ENCODE results near the gene NPFFR2. TPM values are rescaled to one million over a fixed set of nuclear protein-coding genes. Genes with fewer than 3 reads are reported as not detected.
"Not testable (repeated sequence)": the region's sequence is repeated elsewhere in the genome, so short reads cannot be mapped to it uniquely, and the experiment has no call there.

NPFFR2 gene
- total RNA-seq, 1 donor from 2014 or later: not detected

DNA sequence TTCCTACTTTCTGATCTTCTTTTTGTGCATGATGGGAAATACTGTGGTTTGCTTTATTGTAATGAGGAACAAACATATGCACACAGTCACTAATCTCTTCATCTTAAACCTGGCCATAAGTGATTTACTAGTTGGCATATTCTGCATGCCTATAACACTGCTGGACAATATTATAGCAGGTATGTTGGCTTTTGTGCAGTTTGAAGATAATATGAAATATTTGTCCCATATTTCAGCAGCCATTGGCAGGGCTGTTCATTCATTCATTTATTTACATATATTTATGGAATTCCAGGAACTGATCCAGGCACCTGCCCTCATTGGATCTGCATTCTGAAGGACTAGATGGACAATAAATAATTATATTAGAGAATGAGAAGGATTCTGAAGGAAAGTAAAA, 96.9 kb downstream of the NPFFR2 start:
- H3K4me1 Mint-ChIP-seq (ENCODE audit: low read depth): no peaks in the 10 kb centered on the region
- no peaks in the 10 kb centered on the region for H3K27me3 Mint-ChIP-seq (ENCODE audit: insufficient read depth)
- no peaks in the 10 kb centered on the region for H3K9me3 Mint-ChIP-seq
- H3K36me3 Mint-ChIP-seq (ENCODE audit: low read depth): no peaks in the 10 kb centered on the region
- H3K4me3 Mint-ChIP-seq: no peak overlapping the region
- H3K27ac Mint-ChIP-seq: no peak overlapping the region
- intact Hi-C loops (cut with micrococcal nuclease): no loop called here
- DNase-seq (ENCODE audit: low spot score): no peak

DNA sequence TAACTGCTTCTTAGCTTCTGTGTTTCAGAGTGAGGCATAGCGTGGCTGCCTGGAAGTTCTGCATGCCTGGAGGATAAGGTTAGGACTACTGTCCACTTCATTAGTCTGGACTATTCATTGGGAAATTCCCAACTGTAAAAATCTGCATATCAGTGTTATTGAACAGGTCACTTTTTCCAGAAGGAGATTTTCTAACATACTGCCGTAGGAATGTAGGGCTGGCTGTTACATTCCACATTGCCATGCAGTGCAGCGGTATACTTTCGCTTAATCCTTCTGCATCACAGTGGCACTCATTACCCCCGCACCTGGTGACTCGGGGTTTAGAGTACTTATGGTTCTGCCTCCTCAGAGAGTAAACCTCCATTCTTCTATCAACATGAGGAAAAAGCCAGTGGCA, 104.6 kb downstream of the NPFFR2 start:
- H3K4me3 Mint-ChIP-seq: no peak overlapping the region
- H3K4me1 Mint-ChIP-seq (ENCODE audit: low read depth): no peaks in the 10 kb centered on the region
- H3K36me3 Mint-ChIP-seq (ENCODE audit: low read depth): no peaks in the 10 kb centered on the region
- H3K27me3 Mint-ChIP-seq (ENCODE audit: insufficient read depth): no peaks in the 10 kb centered on the region
- DNase-seq (ENCODE audit: low spot score): no peak
- H3K27ac Mint-ChIP-seq: no peak overlapping the region
- no peaks in the 10 kb centered on the region for H3K9me3 Mint-ChIP-seq
- intact Hi-C loops (cut with micrococcal nuclease): no loop called here

DNA sequence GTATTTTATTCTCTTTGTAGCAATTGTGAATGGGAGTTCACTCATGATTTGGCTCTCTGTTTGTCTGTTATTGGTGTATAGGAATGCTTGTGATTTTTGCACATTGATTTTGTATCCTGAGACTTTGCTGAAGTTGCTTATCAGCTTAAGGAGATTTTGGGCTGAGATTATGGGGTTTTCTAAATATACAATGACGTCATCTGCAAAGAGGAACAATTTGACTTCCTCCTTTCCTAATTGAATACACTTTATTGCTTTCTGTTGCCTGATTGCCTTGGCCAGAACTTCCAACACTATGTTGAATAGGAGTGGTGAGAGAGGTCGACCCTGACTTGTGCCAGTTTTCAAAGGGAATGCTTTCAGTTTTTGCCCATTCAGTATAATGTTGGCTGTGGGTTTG, 108.2 kb downstream of the NPFFR2 start:
- H3K27me3 Mint-ChIP-seq (ENCODE audit: insufficient read depth); H3K36me3 Mint-ChIP-seq (ENCODE audit: low read depth); H3K9me3 Mint-ChIP-seq; H3K4me3 Mint-ChIP-seq; H3K4me1 Mint-ChIP-seq (ENCODE audit: low read depth); H3K27ac Mint-ChIP-seq; DNase-seq (ENCODE audit: low spot score); intact Hi-C loops (cut with micrococcal nuclease): not testable (repeated sequence)

DNA sequence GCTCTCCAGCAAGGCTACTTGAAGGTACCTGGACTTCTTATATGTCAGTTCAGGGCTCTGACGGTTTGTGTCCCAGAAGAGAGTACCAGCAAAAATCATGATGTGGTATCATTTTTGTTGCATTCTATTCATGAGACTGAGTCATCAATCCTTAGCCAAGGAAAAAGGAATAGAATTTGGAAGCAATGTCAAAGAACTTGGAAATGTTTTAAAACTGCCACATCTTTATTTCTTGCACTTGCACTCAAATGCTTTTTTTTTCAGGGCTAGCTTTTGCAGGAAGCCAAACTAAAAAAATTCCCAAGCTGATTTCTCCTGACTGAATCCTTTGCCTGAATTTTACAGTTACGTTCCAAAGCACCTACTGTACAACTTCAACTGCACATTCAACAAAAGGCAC, 112.4 kb downstream of the NPFFR2 start:
- Mint-ChIP-seq H3K27me3 (ENCODE audit: insufficient read depth) (no peaks in the 10 kb centered on the region), H3K27ac (no peak overlapping the region), H3K4me3 (no peak overlapping the region), H3K4me1 (ENCODE audit: low read depth) (no peaks in the 10 kb centered on the region), H3K36me3 (ENCODE audit: low read depth) (no peaks in the 10 kb centered on the region), H3K9me3 (no peaks in the 10 kb centered on the region)
- DNase-seq (ENCODE audit: low spot score): no peak
- intact Hi-C loops (cut with micrococcal nuclease): no loop called here

DNA sequence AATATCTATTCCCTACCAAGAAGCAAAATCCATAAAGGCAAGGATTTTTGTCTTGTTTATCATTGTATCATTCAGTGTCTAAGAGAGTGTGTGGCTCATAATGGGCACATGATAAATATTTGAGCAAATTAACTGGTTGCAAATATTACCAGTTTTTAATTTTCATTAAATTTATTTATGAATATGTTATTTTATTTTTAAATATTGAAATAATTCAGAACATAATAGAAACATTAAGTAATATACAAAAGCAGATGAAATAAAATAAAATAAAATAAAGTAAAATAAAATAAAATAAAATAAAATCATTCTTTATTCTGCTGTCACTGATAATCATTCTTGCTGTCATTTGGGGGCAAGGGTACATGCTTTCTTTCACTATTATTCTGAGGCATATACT, 120.9 kb downstream of the NPFFR2 start:
- H3K27ac Mint-ChIP-seq: no peak overlapping the region
- no peaks in the 10 kb centered on the region for H3K4me1 Mint-ChIP-seq (ENCODE audit: low read depth)
- no peaks in the 10 kb centered on the region for H3K9me3 Mint-ChIP-seq
- intact Hi-C loops (cut with micrococcal nuclease): no loop called here
- no peak for DNase-seq (ENCODE audit: low spot score)
- no peaks in the 10 kb centered on the region for H3K27me3 Mint-ChIP-seq (ENCODE audit: insufficient read depth)
- no peaks in the 10 kb centered on the region for H3K36me3 Mint-ChIP-seq (ENCODE audit: low read depth)
- H3K4me3 Mint-ChIP-seq: no peak overlapping the region

DNA sequence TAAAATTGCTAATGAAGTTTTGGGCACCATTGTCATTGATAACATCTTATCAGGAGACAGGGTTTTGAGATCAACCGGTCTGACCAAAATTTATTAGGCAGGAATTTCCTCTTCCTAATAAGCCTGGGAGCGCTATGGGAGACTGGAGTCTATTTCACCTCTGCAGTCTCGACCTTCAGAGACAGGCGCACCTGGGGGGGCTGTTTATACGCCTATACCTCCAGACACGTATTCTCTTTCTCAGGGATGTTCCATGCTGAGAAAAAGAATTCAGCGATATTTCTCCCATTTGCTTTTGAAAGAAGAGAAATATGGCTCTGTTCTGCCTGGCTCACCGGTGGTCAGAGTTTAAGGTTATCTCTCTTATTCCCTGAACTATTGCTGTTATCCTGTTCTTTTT, 121.8 kb downstream of the NPFFR2 start:
- H3K27ac Mint-ChIP-seq; H3K36me3 Mint-ChIP-seq (ENCODE audit: low read depth); DNase-seq (ENCODE audit: low spot score); intact Hi-C loops (cut with micrococcal nuclease); H3K27me3 Mint-ChIP-seq (ENCODE audit: insufficient read depth); H3K4me1 Mint-ChIP-seq (ENCODE audit: low read depth); H3K4me3 Mint-ChIP-seq; H3K9me3 Mint-ChIP-seq: not testable (repeated sequence)

DNA sequence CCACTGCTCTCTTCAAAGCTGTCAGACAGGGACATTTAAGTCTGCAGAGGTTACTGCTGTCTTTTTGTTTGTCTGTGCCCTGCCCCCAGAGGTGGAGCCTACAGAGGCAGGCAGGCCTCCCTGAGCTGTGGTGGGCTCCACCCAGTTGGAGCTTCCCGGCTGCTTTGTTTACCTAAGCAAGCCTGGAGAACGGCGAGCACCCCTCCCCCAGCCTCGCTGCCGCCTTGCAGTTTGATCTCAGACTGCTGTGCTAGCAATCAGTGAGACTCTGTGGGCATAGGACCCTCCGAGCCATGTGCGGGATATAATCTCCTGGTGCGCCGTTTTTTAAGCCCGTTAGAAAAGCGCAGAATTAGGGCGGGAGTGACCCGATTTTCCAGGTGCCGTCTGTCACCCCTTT, 137.5 kb downstream of the NPFFR2 start:
- H3K36me3 Mint-ChIP-seq (ENCODE audit: low read depth); H3K27ac Mint-ChIP-seq; H3K4me3 Mint-ChIP-seq; intact Hi-C loops (cut with micrococcal nuclease); DNase-seq (ENCODE audit: low spot score); H3K27me3 Mint-ChIP-seq (ENCODE audit: insufficient read depth); H3K4me1 Mint-ChIP-seq (ENCODE audit: low read depth): not testable (repeated sequence)
- peaks cover 13% of the 10 kb centered on the region for H3K9me3 Mint-ChIP-seq

DNA sequence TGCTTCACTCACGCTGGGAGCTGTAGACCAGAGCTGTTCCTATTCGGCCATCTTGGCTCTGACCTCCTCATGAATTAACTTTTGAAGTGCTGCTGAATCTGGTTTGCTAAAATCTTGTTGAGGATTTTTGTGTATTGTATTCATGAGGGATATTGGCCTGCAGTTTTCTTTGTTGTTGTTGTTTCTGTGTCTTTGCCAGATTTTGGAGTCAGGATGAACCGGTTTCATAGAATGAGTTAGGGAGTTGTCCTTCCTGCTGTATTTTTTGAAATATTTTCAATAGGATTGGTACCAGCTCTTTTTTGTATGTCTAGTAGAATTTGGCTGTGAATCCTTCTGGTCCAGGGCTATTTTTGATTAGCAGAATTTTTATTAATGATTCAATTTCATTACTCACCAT, 138.1 kb downstream of the NPFFR2 start:
- DNase-seq (ENCODE audit: low spot score): no peak
- no peak overlapping the region for H3K27ac Mint-ChIP-seq
- H3K4me3 Mint-ChIP-seq: no peak overlapping the region
- peaks cover 13% of the 10 kb centered on the region for H3K9me3 Mint-ChIP-seq
- no peaks in the 10 kb centered on the region for H3K27me3 Mint-ChIP-seq (ENCODE audit: insufficient read depth)
- intact Hi-C loops (cut with micrococcal nuclease): no loop called here
- no peaks in the 10 kb centered on the region for H3K4me1 Mint-ChIP-seq (ENCODE audit: low read depth)
- H3K36me3 Mint-ChIP-seq (ENCODE audit: low read depth): no peaks in the 10 kb centered on the region

DNA sequence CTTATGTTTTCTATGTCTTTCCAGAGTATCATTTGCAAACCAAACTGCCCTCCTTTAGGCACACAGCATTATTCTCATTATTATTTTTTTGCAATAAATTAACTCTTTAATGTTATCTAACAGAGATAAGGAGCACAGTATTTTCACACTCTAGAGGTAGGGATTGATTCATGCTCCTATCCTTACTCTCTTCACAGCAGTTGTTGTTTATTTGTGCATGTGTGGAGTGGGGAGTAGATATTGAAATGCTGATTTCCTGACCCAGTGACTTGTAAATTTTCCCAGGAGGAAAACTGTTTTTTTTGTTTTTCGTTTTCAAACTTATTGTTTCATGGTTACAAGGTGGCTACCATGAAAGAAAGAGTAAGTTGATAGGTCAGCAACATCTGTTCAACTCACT, 140.0 kb downstream of the NPFFR2 start:
- Mint-ChIP-seq H3K36me3 (ENCODE audit: low read depth) (no peaks in the 10 kb centered on the region), H3K27me3 (ENCODE audit: insufficient read depth) (no peaks in the 10 kb centered on the region), H3K27ac (no peak overlapping the region), H3K4me3 (no peak overlapping the region), H3K4me1 (ENCODE audit: low read depth) (no peaks in the 10 kb centered on the region), H3K9me3 (peaks cover 20% of the 10 kb centered on the region)
- DNase-seq (ENCODE audit: low spot score): no peak
- intact Hi-C loops (cut with micrococcal nuclease): no loop called here

DNA sequence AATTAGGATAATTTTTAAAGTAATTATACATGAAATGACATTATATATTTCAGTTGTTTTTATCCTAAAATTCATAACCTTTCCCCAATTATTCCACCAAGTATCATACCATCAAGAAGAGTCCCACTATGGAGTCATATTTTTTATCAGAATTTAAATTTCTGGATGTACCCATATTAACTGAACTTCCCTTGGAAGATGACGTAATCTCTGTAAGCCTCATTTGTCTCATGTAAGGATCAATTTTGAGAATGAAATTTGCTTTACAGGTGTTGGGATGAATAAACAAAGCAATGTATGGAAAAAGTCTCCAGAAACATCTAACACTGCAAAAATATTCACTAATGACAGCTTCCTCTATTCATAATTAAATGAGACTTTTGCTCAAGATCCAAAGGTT, 147.5 kb downstream of the NPFFR2 start:
- DNase-seq (ENCODE audit: low spot score): no peak
- Mint-ChIP-seq H3K4me1 (ENCODE audit: low read depth) (no peaks in the 10 kb centered on the region), H3K27ac (no peak overlapping the region), H3K9me3 (peaks cover 12% of the 10 kb centered on the region), H3K4me3 (no peak overlapping the region), H3K27me3 (ENCODE audit: insufficient read depth) (no peaks in the 10 kb centered on the region), H3K36me3 (ENCODE audit: low read depth) (no peaks in the 10 kb centered on the region)
- intact Hi-C loops (cut with micrococcal nuclease): no loop called here

DNA sequence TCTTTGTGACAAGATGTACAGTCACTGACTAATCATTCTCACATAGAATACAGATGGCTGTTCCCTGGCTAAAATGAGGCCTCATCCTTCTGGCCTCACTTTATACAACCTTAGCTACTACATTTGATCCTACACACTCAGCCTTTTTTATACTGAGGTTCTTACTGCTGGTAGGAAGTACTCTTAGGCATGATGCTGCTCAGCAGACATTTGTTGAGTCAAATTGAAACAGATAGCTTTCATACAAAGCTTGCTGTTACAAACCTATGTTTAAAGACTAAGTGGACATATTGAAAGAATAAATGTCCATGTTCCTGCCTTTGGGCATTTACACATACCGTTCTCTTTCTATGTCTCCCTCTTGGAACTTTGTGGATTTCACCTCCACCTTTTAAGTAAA, 154.9 kb downstream of the NPFFR2 start:
- Mint-ChIP-seq H3K4me3 (no peak overlapping the region), H3K27ac (no peak overlapping the region), H3K36me3 (ENCODE audit: low read depth) (no peaks in the 10 kb centered on the region), H3K27me3 (ENCODE audit: insufficient read depth) (no peaks in the 10 kb centered on the region), H3K4me1 (ENCODE audit: low read depth) (no peaks in the 10 kb centered on the region), H3K9me3 (no peaks in the 10 kb centered on the region)
- no peak for DNase-seq (ENCODE audit: low spot score)
- intact Hi-C loops (cut with micrococcal nuclease): no loop called here

DNA sequence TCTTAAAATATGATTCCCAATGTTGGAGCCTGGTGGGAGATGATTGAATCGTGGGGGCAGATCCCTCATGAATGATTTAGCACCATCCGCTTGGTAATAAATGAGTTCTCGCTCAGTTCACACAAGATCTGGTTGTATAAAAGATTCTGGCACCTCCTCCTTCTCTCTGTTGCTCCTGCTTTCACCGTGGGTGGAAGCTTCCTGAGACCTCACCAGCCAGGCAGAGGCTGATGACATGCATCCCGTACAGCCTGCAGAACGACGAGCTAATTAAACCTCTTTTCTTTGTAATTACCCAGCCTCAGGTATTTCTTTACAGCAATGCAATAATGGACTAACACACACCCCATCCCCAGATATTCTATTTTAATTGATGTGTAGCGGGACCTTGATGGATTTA, 162.2 kb downstream of the NPFFR2 start:
- no peak for DNase-seq (ENCODE audit: low spot score)
- no peaks in the 10 kb centered on the region for H3K9me3 Mint-ChIP-seq
- no peaks in the 10 kb centered on the region for H3K4me1 Mint-ChIP-seq (ENCODE audit: low read depth)
- H3K4me3 Mint-ChIP-seq: no peak overlapping the region
- H3K27ac Mint-ChIP-seq: no peak overlapping the region
- intact Hi-C loops (cut with micrococcal nuclease): no loop called here
- H3K27me3 Mint-ChIP-seq (ENCODE audit: insufficient read depth): no peaks in the 10 kb centered on the region
- no peaks in the 10 kb centered on the region for H3K36me3 Mint-ChIP-seq (ENCODE audit: low read depth)

DNA sequence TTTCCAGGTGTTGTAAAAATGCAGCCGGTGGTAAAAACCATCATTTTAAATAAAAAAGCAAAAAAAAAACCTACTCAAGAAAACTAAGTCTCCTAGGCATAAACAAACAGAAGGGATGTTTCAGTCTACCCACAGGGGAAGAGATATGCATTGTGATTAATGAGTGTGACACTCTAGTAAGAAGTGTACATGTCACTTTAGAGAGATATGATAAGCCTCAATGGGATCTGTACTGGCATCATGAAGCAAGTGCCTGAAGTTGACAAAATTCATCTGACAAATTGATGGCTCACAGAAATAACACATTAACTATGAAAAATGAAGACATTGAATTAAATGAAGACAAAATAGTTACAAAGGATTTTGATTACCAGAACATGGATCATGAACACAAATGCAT, 162.7 kb downstream of the NPFFR2 start:
- Mint-ChIP-seq H3K9me3 (no peaks in the 10 kb centered on the region), H3K4me1 (ENCODE audit: low read depth) (no peaks in the 10 kb centered on the region), H3K36me3 (ENCODE audit: low read depth) (no peaks in the 10 kb centered on the region), H3K27me3 (ENCODE audit: insufficient read depth) (no peaks in the 10 kb centered on the region), H3K27ac (no peak overlapping the region), H3K4me3 (no peak overlapping the region)
- no peak for DNase-seq (ENCODE audit: low spot score)
- intact Hi-C loops (cut with micrococcal nuclease): no loop called here
